Stimulated activated CD4-positive, alpha-beta T cell treated with anti-CD3 and anti-CD28 coated beads, Interleukin-4, amount 100 ng/mL, for 48 hours (primary cell): ENCODE measurements around the gene SAMD5.

ENCODE experiments used
- DNase-seq, 2 donors: peaks; one replicate each; pipeline ENCODE4 v3.0.0-alpha.2; 2020; ENCODE audit warnings: low read depth in 2 of 2

The SAMD5 gene

DNA sequence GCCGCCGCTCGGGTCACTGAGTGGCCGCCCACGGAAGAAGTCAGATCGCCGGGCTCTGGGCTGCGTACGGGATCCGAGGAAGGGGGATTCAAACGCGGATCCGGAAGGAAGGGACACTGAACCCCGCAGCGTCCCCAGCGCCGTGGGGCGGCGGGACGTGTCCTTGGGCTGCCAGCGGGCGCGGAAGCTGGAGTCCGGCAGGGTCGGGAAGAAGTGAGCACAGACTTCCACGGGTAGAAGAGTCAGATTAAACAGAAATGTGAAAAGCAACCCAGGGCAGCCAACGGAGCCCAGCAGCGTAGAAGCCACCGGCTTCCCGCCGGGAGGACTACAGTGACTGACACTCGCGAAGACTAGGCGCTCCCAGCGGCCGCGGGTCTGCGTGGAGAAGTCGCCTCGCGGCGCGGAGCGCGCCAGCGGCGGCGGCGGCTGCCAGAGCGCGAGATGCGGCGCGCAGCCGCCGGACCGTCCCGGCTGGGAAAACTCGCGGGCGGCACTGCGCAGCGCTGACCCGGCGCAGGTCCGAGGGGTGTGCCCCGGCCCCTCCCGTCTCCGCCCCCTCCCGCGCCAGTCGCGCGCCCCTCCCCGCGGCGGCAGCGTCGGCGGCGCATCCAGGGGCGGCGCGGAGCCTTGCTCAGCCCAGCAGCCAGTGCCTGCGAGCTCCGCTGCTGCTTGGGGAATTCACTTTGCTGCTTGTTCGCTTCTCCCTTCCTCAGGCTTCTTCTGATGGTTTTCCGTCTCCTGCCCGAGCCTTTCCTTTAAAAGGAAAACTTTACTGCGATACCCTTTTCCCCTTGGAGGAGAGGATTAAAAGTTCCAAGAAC is at the start of gene SAMD5:
Gene SAMD5, plus strand, starts transcription at position 649 of the 824 bp plus-strand sequence. CDS start 239 bp downstream, outside the sequence.
- DNase-seq = peak in 1 of 2 donors; percentile 9

GRCh38 chr6:147459780-147460179 is 48.7 kb upstream of the SAMD5 start:
- no peak for DNase-seq

DNA sequence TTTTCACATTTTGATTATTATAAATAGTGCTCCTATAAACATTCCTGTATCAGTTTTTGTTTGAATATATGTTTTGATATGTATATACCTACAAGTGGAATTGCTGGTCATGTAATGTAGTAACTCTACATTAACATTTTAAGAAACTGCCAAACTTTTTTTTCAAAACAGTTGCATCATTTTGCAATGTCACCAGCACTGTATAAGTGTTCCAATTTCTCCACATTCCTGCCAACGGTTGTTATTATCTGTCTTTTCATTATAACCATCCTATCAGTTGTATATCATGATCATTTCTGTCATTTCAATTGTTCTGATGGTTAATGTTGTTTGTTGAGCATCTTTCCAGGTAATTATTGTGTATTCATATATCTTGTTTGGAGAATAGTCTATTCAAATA is 44.8 kb upstream of the SAMD5 start:
- no peak for DNase-seq

DNA sequence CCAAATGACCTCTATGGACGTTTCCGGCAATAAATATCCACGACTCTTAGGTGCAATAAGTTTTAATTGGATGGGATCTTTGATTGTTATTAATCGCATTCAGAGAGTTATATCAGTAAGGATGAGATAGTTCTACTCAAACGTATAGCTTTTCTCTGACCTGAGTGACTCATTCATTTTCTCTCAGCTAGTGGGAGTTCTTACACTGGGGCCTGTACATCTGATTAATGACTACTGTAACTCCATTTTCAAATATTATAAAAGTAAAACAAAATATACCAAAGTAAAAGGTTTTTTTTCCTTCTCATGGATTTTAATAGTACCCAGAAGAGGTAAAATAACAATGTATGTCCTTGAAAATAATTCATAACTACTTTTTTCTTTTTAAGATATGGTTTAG is 41.1 kb upstream of the SAMD5 start:
- DNase-seq = no peak

- no peak for DNase-seq
Measured at GRCh38 chr6:147467886-147468285, 40.6 kb upstream of the SAMD5 start.

DNA sequence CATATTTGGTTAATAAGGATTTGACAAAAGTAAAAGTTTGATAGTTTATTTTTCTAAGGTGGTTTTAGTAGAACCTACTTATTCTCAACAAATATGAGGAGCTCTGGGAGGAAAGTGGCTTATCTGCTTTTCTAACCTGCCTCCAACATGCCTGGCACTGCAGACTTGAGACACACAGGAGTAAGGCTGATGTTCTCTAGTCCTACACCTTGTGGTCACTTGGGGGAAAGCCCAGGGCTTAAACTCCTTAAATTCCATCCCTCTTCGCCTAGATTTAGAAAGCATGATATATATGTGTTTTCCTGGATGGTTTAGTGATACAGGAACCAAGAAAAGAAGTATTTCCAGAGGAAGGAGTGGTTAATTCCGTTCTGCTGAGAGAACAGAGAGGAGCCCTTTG is 39.9 kb upstream of the SAMD5 start:
- DNase-seq = no peak

GRCh38 chr6:147479857-147480256 is 28.6 kb upstream of the SAMD5 start:
- DNase-seq = no peak

DNA sequence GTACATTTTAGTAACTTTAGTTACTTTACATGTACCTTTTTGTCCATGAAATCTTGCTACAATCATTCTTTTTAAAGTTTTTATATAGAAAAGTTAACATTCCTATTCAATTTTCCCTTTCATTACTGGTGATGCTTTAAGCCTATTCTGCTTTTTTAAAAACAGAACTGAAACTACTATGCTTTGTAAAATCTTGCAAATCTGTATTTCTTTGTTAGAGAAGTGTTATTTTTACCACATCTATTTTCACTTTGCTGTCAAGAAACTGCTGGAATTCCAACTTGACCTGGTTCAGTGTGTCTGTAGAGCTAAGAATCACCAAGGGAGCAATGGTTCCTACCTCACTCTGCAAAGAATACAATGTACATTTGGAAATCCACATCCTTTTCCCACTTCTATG is 21.8 kb upstream of the SAMD5 start:
- no peak for DNase-seq

DNA sequence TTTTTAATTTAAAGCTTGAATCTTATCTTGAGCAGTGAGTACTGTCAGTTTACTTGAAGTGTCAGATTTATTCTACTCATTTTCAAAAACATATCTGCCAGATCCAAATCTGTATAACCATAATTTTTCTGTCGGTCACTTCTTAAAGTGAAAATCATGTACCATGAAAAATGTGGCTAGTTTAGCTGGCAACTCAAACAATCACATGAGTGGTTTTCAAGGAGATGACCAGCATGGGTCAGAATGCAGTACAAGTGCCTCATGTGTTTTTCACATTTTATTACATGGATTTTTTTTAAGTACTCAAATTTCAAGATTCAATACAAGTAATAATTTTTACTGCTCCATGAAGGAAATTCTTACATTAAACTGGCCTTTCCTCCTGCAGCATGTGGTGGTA is 11.0 kb upstream of the SAMD5 start:
- no peak for DNase-seq

DNA sequence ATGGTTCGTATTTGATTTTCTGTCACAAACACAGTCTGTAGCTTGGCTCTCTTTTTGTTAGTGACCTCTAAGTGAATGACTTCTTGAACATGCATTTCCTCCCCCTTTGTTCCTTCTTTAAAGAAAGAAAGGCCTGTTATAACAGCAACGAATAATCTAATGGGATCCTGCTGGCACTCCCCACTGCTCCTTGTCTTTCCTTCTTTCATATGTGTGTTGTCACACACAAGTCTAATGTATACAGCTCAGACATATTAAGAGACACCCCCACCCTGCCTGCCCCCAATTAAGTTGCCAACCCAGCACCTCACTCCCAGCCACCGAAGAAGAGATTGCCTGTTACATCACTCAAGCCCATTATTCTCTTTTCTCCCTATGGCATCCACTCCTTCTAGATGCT is 4.9 kb upstream of the SAMD5 start:
- no peak for DNase-seq

GRCh38 chr6:147504848-147505247 is 3.6 kb upstream of the SAMD5 start:
- no peak for DNase-seq

- DNase-seq = peak; percentile 55 to 58
Measured at GRCh38 chr6:147506704-147507114, 1.8 kb upstream of the SAMD5 start.

- DNase-seq = no peak
Measured at GRCh38 chr6:147507162-147508041, 1.1 kb upstream of the SAMD5 start.

GRCh38 chr6:147508866-147509608 is 547 bp downstream of the SAMD5 start:
- no peak for DNase-seq

DNA sequence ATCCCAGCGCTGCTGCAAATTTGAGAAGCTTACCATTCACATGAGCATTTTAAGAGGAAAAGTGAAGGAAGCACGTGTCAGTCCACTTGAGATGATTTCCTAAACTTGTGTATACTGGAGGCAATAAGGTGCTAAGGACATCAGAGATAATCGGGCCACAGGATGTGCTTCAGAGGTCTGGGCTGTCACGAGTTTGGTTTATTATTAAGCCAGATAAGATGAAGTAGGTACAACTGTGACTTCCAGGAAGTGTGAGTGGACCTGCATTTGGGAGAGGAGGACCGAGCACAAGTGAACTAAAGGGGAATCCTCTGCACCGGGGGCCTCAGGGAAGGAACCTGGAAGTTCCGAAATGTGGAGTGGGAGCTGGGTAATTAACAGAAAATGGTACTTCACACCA is 1.4 kb downstream of the SAMD5 start:
- no peak for DNase-seq

GRCh38 chr6:147510929-147511590 is 2.6 kb downstream of the SAMD5 start:
- no peak for DNase-seq

DNA sequence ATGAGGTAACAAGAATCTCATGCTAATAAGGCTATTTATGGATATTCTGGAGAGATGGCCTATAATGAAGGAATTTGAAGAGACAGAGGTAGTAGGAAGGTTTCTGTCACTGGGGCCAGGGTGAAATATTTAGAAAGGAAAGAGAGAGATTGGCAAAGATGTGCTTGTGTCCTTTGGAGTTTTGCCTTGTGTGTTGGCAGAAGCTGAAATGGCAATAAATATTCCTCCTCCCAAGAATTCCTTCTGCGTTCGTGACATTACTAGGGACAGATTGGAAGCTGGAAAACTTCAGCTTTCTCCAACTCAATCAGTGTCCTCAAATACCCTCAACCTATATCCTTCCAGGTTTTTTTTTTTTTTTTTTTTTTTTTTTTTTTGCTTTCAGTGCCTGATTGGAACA is 6.3 kb downstream of the SAMD5 start:
- no peak for DNase-seq

GRCh38 chr6:147515327-147515726 is 6.8 kb downstream of the SAMD5 start:
- no peak for DNase-seq

GRCh38 chr6:147522597-147522996 is 14.1 kb downstream of the SAMD5 start:
- no peak for DNase-seq

DNA sequence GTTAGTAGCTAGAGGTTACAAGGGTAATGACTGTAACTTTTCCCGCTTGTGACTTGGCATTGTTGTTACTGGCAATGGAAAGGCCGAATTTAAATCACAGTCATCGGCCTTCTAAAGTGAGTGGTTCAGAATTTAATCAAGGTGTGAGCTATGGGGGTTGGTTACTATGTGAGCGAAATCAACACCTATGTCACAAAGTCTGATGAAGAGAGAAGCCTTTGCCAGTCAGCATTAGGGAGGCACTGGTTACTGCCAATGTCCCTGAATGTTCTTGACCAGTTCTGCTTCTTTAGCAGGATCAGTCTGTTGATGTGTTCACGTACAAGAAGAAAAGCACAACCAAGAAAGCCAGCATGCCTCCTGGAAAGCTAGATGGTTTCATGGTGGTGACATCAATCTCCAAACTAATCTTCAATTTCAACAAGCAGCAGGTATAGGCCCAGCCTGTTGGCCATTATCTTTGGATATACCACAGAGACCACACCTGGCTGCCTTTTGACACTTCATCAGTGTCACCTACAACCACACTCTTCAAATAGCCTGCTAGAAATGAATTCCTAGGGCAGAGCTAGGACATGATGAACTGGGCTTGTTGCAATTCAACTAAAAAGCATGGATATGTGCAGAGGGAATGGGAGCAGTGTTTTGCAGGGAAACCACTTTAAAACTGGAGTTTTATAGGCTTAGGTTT is 17.2 kb downstream of the SAMD5 start:
- DNase-seq = no peak

GRCh38 chr6:147527197-147527596 is 18.7 kb downstream of the SAMD5 start:
- no peak for DNase-seq
